Measurements from ENCODE around the gene RAP2A.

- no peak for TF ChIP-seq EZH2phosphoT487 (IDR thresholded peaks at IDR 0.05; ENCODE audit: borderline replicate concordance)
- TF ChIP-seq, protein P1, sequence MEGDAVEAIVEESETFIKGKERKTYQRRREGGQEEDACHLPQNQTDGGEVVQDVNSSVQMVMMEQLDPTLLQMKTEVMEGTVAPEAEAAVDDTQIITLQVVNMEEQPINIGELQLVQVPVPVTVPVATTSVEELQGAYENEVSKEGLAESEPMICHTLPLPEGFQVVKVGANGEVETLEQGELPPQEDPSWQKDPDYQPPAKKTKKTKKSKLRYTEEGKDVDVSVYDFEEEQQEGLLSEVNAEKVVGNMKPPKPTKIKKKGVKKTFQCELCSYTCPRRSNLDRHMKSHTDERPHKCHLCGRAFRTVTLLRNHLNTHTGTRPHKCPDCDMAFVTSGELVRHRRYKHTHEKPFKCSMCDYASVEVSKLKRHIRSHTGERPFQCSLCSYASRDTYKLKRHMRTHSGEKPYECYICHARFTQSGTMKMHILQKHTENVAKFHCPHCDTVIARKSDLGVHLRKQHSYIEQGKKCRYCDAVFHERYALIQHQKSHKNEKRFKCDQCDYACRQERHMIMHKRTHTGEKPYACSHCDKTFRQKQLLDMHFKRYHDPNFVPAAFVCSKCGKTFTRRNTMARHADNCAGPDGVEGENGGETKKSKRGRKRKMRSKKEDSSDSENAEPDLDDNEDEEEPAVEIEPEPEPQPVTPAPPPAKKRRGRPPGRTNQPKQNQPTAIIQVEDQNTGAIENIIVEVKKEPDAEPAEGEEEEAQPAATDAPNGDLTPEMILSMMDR (conservative IDR thresholded peaks at IDR 0.05; ENCODE audit: low read length) = no peak
These were observed 71.0 kb downstream of the RAP2A start for GRCh38 chr13:97505017-97505416.
